GM12875 (cell line): ENCODE data around the gene TPGS1.

Experiments used
- H3K4me3 ChIP-seq: one replicate; pipeline ENCODE4 v1.5.1; 2011; ENCODE audit warnings: low read depth, low read length, control low read depth
- CTCF ChIP-seq: IDR thresholded peaks from 2 replicates; pipeline ENCODE4 v1.5.1; 2011; ENCODE audit warnings: low read depth, mild to moderate bottlenecking, control low read depth, inconsistent platforms, low read length, moderate library complexity, borderline replicate concordance; ENCODE audit not compliant: insufficient read depth

The TPGS1 gene

GRCh38 chr19:535017-535835 lies 27.9 kb downstream of the TPGS1 start:
- H3K4me3 ChIP-seq = no peak overlapping the region
- no peak for TF ChIP-seq CTCF

- TF ChIP-seq CTCF = no peak
- no peak overlapping the region for H3K4me3 ChIP-seq
Measured at GRCh38 chr19:536031-536880, 29.0 kb downstream of the TPGS1 start.

GRCh38 chr19:536881-537404 lies 29.6 kb downstream of the TPGS1 start:
- no peak overlapping the region for H3K4me3 ChIP-seq
- TF ChIP-seq CTCF = no peak

GRCh38 chr19:538641-539428 lies 31.5 kb downstream of the TPGS1 start:
- H3K4me3 ChIP-seq = no peak overlapping the region
- TF ChIP-seq CTCF = no peak

GRCh38 chr19:539429-540030 lies 32.2 kb downstream of the TPGS1 start:
- no peak overlapping the region for H3K4me3 ChIP-seq
- no peak for TF ChIP-seq CTCF

- no peak for TF ChIP-seq CTCF
- H3K4me3 ChIP-seq = no peak overlapping the region
Measured at GRCh38 chr19:540867-541637, 33.8 kb downstream of the TPGS1 start.
